Fibroblast of skin of right quadriceps (primary cell): ENCODE data around the gene TMEM245.
"Not testable (repeated sequence)": the region's sequence is repeated elsewhere in the genome, so short reads cannot be mapped to it uniquely, and the experiment has no call there.

Source experiments
- DNase-seq: peaks from one replicate; pipeline ENCODE4 v3.0.0-alpha.2; 2013

The TMEM245 gene

GRCh38 chr9:109129470-109130197 is 9.9 kb upstream of the TMEM245 start:
- DNase-seq: no peak

- not testable (repeated sequence) for DNase-seq
Observed at GRCh38 chr9:109126671-109127070, 6.9 kb upstream of the TMEM245 start.

GRCh38 chr9:109124121-109124520 is 4.4 kb upstream of the TMEM245 start:
- DNase-seq: no peak

- no peak for DNase-seq
Observed at GRCh38 chr9:109122726-109123621, 3.2 kb upstream of the TMEM245 start.

- no peak for DNase-seq
Observed at GRCh38 chr9:109121232-109121796, 1.6 kb upstream of the TMEM245 start.

- DNase-seq: no peak
Observed at GRCh38 chr9:109120204-109120789, 550 bp upstream of the TMEM245 start.

- DNase-seq: peak; percentile 17
Observed at GRCh38 chr9:109118808-109119438, 824 bp downstream of the TMEM245 start.

GRCh38 chr9:109117856-109118807 is 1.6 kb downstream of the TMEM245 start:
- DNase-seq: peak; percentile 89

- DNase-seq: no peak
Observed at GRCh38 chr9:109115931-109116526, 3.7 kb downstream of the TMEM245 start.

GRCh38 chr9:109114670-109115069 is 5.1 kb downstream of the TMEM245 start:
- DNase-seq: peak; percentile 50

- no peak for DNase-seq
Observed at GRCh38 chr9:109113892-109114609, 5.7 kb downstream of the TMEM245 start.

- no peak for DNase-seq
Observed at GRCh38 chr9:109113254-109113653, 6.5 kb downstream of the TMEM245 start.

GRCh38 chr9:109110329-109111021 is 9.3 kb downstream of the TMEM245 start:
- DNase-seq: peak; percentile 69

GRCh38 chr9:109109967-109110328 is 9.8 kb downstream of the TMEM245 start:
- no peak for DNase-seq

- peak; percentile 66 for DNase-seq
Observed at GRCh38 chr9:109108318-109108717, 11.4 kb downstream of the TMEM245 start.

- DNase-seq: peak; percentile 78
Observed at GRCh38 chr9:109107402-109108240, 12.1 kb downstream of the TMEM245 start.

- DNase-seq: peak; percentile 41
Observed at GRCh38 chr9:109101810-109102209, 17.9 kb downstream of the TMEM245 start.

- DNase-seq: no peak
Observed at GRCh38 chr9:109101202-109101595, 18.5 kb downstream of the TMEM245 start.
